ENCODE data around the gene CRABP2. TPM values are rescaled to one million over a fixed set of nuclear protein-coding genes. Genes with fewer than 3 reads are reported as not detected.

The CRABP2 gene
- total and polyA plus RNA-seq, 12 donors, result 3.1 to 17.8 (median 7.2) TPM

GRCh38 chr1:156727926-156728598 is 22.7 kb upstream of the CRABP2 start, which contains the start of gene METTL25B:
TSS of gene METTL25B (plus strand) at chr1:156728469. CDS start at chr1:156729105, 636 bp downstream.
- peak; percentile 83 to 90 (median 86) for DNase-seq
- no peaks in the 10 kb centered on the region for H3K27me3 ChIP-seq
- H3K4me1 ChIP-seq (replicated peaks in 1 of 2), result peaks cover 31 to 42% of the 10 kb centered on the region in 2 donors
- peak within 1 kb of the TSS; percentile 81 to 96 (median 93) for H3K4me3 ChIP-seq
- WGBS, 4 donors, result 0 to 1% (median 0%) methylated on average over 8 to 46 of the region's 46 CpGs
- H3K27ac ChIP-seq, result peak within 1 kb of the TSS; percentile 84 to 98 (median 90)
- peaks cover 0 to 13% of the 10 kb centered on the region in 2 donors for H3K36me3 ChIP-seq (replicated peaks in 1 of 2)
- intact Hi-C loops (cut with DNase I), result loop anchor here in 1 of 2 donors (10.0 kb wide), 1 partner anchor 137 kb away; the partner anchor contains the start of gene NTRK1
- no peaks in the 10 kb centered on the region for H3K9me3 ChIP-seq (replicated peaks in 1 of 3)
- TF ChIP-seq POLR2A (IDR thresholded peaks at IDR 0.05) (peak in 1 of 2 donors; percentile 14), CTCF (IDR thresholded peaks at IDR 0.05) (no peak)

GRCh38 chr1:156727492-156727891 is 22.1 kb upstream of the CRABP2 start:
- intact Hi-C loops (cut with DNase I), result loop anchor here in 1 of 2 donors (10.0 kb wide), 1 partner anchor 137 kb away; the partner anchor contains the start of gene NTRK1
- peak overlapping the region in 3 of 4 donors; percentile 81 to 96 (median 92) for H3K4me3 ChIP-seq
- H3K27me3 ChIP-seq, result no peaks in the 10 kb centered on the region
- 51 to 62% (median 54%) methylated on average over 6 to 7 of the region's 7 CpGs for WGBS, 4 donors
- DNase-seq, result no peak
- peaks cover 31 to 42% of the 10 kb centered on the region in 2 donors for H3K4me1 ChIP-seq (replicated peaks in 1 of 2)
- peaks cover 0 to 19% of the 10 kb centered on the region in 2 donors for H3K36me3 ChIP-seq (replicated peaks in 1 of 2)
- no peaks in the 10 kb centered on the region for H3K9me3 ChIP-seq (replicated peaks in 1 of 3)
- TF ChIP-seq POLR2A (IDR thresholded peaks at IDR 0.05) (no peak), CTCF (IDR thresholded peaks at IDR 0.05) (no peak)
- peak overlapping the region in 3 of 5 donors; percentile 89 to 98 (median 97) for H3K27ac ChIP-seq

GRCh38 chr1:156726549-156727226 is 21.3 kb upstream of the CRABP2 start:
- Histone ChIP-seq H3K4me1 (replicated peaks in 1 of 2) (peaks cover 31 to 42% of the 10 kb centered on the region in 2 donors), H3K4me3 (peak overlapping the region in 1 of 4 donors; percentile 32), H3K27ac (peak overlapping the region in 2 of 5 donors; percentile 6 to 24), H3K9me3 (replicated peaks in 1 of 3) (no peaks in the 10 kb centered on the region), H3K27me3 (no peaks in the 10 kb centered on the region), H3K36me3 (replicated peaks in 1 of 2) (peaks cover 0 to 24% of the 10 kb centered on the region in 2 donors)
- TF ChIP-seq CTCF (IDR thresholded peaks at IDR 0.05) (peak; percentile 25 to 59 (median 47)), POLR2A (IDR thresholded peaks at IDR 0.05) (no peak)
- peak in 5 of 7 donors; percentile 47 to 78 (median 62) for DNase-seq
- WGBS, 4 donors, result 52 to 62% (median 54%) methylated on average over 14 to 15 of the region's 15 CpGs
- intact Hi-C loops (cut with DNase I), result loop anchor here in 1 of 2 donors (10.0 kb wide), 1 partner anchor 138 kb away; the partner anchor contains the start of gene NTRK1

All from adrenal gland (tissue), 12 donors.